GM19328 (cell line): Measurements from ENCODE around the gene PARP8.
"Not testable (repeated sequence)": the region's sequence is repeated elsewhere in the genome, so short reads cannot be mapped to it uniquely, and the experiment has no call there.

Experiments used
- ATAC-seq: cut with Tn5 transposase; IDR thresholded peaks from one replicate; pipeline ENCODE4 v1.9.1; 2021; ENCODE audit warnings: mild to moderate bottlenecking, moderate library complexity; ENCODE audit not compliant: unreplicated experiment

Gene PARP8, protein sequence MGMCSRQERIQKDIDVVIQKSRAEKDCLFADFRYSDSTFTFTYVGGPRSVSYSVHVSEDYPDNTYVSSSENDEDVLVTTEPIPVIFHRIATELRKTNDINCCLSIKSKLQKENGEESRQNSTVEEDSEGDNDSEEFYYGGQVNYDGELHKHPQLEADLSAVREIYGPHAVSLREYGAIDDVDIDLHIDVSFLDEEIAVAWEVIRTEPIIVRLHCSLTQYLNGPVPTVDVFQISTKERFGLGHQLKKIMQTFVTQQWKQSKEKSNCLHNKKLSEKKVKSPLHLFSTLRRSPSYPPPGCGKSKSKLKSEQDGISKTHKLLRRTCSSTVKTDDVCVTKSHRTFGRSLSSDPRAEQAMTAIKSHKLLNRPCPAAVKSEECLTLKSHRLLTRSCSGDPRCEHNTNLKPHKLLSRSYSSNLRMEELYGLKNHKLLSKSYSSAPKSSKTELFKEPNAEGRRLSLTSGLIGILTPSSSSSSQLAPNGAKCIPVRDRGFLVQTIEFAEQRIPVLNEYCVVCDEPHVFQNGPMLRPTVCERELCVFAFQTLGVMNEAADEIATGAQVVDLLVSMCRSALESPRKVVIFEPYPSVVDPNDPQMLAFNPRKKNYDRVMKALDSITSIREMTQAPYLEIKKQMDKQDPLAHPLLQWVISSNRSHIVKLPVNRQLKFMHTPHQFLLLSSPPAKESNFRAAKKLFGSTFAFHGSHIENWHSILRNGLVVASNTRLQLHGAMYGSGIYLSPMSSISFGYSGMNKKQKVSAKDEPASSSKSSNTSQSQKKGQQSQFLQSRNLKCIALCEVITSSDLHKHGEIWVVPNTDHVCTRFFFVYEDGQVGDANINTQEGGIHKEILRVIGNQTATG

DNA sequence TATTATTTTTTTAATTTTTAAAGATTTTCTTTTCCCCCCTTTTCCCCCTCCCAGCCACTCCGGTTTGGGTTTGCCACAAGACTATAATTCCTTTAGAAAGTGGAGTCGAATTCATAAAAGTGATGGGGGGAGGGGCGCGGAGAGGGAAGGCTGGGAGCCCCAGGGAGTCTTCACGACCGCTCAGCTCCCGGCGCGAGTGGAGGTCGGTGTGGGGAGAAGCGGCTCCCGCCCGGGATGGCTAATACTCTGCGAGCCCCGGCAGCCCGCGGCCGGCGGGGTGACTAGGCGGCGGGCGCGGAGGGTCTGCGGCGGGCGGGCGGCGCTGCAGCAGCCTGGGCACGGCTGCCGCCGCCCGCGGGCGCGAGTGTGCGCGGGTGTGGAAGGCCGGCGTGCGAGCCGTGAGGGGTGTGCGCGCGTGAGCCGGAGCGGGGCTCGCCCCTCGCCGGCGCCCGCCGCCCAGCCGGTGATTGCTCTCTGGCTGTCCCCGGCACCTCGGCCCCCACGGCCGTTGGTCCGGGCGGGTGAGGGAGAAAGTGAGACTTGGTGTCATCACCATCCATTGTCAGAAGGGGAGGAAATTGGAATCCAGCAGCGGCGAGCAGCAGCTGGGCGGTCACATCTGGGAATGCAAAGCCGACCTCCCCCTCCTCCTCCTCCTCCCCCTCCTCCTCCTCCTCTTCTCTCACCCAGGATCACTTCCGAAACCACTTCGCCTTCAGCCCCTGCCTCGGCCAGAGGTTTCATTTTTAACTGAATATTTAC is at the start of gene PARP8:
Gene PARP8 (plus strand): TSS at position 377 of the 762 bp plus-strand sequence. CDS start 459 bp downstream, outside the sequence.
- ATAC-seq = peak; percentile 42

DNA sequence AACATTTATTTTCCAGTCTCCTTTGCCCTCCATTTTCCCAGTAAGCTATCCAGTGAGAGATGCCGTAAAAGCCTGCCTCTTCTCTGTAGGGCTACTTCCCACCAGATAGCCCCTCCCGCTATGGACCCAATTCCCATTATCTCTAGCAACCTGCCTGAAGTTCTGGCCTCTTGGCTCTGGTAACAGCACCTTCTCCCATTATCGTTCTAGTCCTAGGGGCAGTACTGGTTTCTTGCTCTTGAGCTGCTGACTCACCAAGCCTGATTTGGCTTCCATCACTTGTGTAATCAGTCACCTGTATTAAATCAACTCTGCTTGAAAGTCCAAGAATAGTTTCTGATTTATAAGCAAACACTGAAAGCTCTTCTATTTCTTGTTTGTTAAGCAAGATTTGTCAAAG is 42.8 kb upstream of the PARP8 start:
- no peak for ATAC-seq

DNA sequence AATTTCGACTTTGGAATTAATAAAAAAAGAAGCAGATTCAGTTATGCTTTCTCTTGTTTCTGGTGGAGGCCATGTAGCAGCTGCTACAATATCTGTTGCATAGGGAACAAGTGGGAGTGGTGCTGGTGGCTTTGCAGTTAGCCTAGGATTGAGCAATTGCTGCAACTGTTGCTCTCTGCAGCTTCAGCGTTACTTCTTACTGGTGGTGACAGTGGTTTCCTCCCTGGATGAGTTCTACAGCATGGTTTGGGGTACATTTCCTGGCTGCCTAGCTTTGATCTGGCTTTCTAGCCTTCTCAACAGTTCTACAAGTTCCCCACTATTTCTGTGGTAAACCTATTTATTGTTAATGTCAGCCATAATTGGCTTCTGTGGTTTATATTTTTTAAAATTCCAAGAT is 31.6 kb upstream of the PARP8 start:
- ATAC-seq = not testable (repeated sequence)

DNA sequence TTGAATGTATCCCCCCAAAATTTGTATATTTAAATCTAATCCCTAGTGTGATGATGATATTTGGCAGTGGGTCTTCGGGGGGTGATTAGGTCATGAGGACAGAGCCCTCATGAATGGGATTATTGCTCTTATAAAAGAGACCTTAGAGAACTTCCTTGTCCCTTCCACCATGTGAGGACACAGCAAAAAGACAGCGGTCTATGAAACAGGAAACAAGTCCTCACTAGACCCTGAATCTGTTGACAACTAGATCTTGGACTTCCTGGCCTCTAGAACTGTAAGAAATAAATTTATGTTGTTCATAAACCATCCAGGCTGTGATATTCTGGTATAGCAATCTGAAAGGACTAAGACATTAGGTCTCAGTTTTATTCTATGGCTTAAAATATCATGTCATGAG is 28.9 kb upstream of the PARP8 start:
- ATAC-seq = not testable (repeated sequence)

DNA sequence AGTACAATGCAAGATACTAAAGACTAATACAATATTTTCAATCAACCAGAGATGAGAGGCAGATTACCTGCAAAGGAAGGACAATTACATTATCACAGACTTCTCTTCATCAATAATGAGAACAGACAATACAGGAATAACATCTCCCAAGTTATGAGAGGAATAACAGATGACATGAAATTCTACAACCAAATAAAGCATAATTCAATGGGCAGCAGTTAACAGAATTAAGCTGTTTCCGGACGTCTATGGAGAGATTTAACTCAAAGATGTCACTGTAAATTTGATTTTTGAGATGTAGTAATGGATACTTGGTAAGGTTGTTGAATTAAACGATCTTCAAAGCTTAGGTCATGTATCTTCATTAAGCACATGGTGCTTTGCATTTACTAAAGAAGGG is 19.8 kb upstream of the PARP8 start:
- no peak for ATAC-seq

DNA sequence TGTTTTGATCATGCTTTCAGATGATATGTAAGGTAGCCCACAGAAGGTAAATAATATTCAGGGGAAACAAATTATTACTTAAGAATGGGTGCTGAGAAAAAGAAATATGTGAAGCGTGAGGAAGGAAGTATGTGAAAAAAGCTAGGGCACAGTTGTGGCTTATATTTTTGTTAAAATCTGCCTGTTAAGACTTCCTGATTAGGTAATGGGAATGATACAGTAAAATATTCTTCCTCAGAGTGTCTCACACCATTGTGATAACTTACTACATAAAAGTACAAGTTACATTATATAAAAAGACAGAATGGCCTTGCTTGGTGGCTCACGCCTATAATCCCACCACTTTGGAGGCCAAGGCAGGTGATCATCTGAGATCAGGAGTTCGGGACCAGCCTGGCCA is 18.7 kb upstream of the PARP8 start:
- no peak for ATAC-seq

DNA sequence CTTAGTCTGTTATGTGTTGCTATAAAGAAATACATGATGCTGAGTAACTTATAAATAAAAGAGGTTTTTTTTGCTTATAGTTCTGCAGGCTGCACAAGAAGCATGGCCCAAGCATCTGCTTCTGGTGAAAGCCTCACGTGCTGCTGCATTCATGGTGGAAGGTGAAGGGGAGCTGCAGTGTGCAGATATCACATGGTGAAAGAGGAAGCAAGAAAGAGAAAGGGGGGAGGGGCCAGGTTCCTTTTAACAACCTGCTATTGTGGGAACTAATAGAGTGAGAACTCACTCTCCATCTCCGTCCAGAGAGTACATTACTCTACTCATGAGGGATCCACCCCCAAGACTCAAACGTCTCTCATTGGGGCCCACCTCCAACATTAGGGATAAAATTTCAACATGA is 12.5 kb upstream of the PARP8 start:
- ATAC-seq = peak; percentile 99

DNA sequence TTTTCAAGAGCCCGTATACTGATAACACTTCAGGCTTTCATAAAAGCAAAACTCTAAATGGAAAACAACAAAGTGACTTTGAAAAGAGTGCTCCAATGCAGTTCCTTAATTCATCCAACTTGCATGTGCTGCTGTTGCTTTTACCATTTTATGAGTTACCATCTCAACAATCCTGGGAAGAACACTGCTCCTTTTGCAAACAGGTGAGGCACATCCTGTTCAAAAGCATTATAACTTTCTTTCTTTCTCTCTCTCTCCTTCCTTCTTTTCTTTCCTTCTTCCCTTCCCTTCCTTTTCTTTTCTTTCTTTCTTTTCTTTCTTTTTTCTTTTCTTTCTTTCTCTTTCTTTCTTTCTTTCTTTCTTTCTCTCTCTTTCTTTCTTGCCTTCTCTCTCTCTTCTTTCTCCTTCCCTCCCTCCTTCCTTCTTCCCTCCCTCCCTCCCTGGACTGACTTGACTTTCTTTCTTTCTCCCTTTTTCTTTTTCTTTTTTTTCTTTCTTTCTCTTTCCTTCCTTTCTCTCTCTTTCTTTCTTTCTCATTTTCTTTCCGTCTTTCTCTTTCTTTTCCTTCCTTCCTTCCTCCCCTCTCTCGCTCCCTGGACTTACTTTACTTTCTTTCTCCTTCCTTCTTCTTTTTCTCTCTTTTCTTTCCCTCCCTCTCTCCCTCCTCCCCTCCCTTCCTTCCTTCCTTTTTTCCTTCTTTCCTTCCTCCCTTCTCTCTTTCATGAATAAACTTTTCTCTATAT is 11.2 kb upstream of the PARP8 start:
- no peak for ATAC-seq

DNA sequence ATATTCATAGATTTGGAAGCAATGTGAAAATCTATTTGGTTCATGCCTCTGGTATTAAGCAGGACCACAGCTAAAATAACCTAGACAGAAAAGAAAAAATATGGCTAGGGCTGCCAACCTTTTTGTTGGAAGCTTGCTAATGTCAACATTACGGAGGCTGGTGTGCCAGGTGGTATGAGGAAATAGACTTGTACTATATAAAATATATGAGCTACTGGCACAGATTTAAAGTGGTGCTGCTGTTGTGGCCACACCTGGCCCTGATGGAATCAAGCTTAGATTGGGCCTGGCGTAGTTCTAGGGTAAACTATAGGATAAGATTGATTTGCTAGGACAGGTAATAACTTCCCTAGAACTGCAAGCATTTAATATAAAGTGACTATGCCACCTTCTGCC is 10.6 kb upstream of the PARP8 start:
- no peak for ATAC-seq

DNA sequence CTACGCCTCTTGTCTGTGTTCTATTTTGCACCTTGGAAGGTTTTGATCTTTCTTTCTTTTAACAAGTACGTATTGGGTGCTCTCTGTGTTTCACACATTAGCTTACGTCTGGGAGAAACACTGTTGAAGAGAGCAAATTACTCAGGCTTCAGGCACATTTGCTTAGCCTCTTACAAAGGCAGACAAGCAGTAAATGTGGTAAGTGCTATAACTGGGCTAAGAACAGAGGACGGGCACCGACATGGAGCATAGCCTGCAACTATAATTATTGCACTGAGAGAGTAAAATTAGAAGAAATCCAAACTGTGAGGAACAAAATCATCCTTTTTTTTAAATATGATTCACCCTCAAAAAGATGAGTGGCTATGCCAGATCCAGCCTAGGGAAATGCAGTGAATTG is 9.4 kb upstream of the PARP8 start:
- ATAC-seq = no peak

DNA sequence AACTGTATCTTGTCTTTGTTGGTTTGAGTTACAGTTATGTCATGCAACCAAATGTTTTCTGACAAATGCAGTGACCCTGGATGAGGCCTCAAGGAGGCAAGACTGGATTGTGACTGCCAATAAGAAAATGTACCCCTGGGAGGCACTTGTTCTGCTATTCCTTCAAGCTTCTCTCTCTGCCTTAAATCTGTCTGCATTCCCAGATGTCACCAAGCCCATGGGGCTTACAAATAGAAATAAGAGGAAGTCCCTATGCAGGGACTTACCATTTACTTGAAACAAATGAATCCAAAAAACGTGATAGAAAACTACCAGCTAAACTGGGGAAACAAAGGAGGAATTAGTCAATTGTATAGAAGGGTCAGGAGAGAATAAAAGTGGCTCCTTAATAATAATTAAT is 8.2 kb upstream of the PARP8 start:
- no peak for ATAC-seq

DNA sequence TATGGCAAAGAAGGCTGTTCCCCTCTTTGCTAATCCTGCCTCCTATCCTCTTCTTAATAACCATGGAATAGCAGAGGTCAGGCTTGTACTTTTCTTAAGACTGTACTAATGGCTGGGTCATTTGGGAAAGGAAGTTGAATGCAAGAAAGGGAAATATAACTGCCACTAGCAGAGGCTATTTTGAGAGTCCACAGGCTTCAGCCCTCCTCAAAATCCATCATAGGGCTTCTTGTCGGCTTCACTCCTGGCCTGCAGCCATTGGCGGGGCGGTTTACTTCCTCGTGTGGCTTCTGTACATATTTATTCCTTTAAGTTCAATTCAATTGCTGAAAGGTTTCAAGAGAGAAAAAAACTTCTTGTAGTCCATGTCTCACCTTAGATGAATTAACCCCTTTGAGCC is 2.8 kb upstream of the PARP8 start:
- ATAC-seq = no peak

DNA sequence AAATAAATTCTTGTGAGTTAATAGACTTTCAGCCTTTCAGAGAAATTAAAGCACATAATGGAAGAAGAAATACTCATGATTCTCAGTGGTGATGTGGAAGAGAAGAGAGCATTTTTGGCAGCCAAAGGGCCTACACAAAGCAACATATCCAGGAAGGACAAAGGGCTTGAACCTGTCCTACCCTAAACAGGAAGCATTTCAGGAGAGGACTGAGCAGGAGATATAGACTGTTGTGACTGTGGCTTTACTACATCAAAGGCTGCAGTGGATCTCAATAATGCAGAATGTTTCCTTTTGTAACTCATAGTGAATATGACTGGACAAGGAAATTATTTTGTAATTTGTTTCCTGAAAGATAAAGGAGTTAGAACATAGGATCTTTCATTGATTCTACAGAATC is 1.3 kb upstream of the PARP8 start:
- no peak for ATAC-seq

DNA sequence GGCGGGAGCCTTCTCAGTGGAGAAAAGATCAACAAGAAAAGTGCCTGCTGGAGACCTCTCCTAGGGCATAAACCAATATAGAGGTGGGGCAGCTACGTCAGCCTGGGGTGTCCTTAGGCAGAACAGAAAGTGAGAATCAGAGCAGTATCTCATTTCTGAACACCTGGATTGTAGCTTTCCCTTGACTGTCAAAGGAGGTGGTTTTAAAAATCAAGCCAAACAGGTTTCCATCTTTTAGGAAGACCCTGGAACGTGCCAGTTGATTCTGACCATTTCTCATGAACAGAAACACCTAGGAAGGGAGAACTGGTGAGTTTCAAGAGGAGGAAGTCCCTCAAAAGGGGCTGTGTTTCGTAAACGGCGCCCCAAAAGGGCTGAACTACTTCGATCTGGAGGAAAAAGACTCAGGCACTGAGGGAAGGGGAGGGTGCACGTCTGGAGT is 655 bp upstream of the PARP8 start:
- not testable (repeated sequence) for ATAC-seq

DNA sequence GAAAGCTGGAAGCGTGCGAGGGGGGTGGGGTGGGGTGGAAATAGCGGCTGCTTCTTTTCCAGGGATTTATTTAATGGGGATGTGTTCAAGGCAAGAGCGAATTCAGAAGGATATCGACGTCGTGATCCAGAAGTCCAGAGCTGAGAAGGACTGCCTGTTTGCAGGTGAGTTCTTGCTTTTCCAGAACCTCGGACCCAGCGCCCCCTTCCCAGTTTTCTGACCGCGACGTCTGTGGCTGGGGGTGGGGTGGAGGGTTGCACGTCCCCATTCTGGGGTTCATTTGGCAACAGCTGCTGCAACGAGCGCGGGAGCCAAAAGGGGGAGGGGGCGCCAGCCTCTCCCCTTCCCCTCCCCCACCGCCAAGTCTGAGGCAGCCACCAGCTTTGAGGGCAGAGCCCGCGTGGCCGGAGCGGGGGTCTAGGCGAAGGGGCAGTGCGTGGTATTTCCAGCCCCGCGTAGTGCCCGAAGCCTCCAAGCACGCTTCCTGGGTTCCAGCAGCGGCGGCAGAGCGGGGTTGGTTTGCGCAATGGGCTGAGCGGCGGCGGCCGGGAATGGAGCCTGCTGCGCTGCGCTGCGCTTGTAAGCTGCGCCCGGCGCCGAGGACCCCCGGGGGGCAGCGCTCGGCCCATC is 701 bp downstream of the PARP8 start:
- ATAC-seq = peak; percentile 35

DNA sequence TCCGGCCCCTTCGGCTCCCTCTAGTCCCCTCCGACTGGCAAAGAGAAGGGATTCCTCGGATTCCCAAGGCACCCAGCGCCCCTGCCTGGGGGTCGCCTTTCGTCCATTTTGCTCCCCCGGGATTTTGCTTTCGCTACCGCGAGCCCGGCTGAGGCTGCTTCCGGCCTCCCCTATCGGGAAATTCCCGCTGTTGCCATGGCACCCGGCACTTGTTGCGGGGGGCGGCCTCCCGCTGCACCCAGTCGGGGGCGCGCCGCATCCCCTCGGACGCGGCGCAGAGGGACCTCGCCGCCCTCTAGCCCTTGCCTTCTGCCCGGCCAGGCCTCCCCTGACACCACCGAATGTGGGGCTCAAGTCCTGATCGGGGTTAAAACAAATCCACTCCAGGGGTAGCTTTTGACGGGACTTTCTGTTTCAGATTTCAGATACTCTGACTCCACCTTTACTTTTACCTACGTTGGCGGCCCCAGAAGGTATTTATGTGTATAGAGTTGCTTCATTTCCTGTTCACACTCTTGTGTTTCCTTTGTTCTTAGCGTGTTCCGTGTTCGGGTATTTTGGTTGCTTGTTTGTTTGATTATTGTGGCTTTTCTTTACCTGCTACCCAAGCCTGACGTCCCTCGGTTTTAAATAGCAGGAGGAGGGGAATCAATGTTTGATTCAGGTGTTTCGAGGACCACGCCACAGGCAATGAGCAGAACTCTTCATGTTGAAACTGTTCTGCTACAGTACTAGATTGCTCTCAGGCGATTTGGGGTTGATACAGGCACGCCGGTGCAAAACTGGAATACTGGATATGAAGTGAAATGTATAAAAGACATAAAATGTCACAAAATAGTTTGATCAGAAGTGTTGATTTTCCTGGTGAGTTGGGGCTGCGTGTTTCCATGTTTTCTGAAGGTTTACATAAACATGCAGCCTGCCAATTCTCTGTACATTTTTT is 1.5 kb downstream of the PARP8 start:
- ATAC-seq = peak; percentile 70

DNA sequence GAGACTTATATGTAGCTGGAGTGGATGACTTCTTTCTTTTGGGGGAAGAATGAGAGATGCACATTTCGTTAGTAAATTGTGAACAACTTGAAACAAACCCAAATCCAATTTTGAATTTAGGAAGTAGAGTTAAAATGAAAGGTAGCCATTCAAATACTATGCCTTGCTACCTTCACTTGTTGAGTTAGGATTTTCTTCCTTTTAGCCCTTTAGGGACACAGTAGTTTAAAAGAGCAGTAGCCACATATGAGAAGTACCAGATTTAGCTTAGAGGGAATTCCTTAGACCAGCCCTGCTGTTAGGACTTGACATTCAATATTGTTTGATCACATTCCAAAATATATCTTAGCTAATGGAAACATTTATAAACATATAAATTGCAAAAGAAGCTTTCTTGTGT is 2.2 kb downstream of the PARP8 start:
- not testable (repeated sequence) for ATAC-seq

DNA sequence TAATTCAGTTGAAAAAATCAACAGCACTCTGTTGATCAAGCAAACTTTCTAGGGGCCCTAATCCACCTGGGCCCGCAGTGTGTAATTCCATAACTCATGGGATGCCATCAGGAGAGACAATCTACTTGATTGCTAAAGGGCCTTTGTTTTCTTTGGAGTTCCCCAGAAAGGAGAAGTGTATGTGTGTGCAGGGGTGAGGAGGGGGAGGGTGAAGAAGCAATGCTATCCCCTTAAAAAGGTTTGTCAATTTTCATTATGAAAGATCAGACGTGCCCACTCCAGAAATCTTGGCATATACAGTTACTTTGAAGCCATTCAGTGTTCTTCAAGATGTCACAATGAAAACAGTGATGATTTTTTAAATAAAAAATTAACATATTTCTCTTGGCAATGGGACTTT is 6.2 kb downstream of the PARP8 start:
- ATAC-seq = no peak

DNA sequence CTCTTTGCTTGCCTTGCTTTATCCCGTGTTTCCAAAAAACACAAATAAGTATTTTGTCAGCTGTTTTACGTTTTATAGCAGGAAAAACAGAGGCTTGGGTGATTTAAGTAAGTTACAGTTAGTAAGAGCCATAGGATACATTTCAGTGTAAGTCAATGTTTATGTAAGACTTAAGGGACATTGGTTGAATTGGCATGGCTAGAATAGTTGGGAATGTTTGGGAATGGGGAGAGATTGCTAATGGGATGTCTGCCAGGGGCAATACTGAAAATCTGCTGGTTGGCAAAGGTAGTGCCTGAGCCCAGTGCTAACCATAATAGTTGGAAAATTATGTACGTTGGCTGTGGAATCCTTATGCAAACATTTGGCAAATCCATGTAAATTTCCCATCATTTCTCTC is 7.0 kb downstream of the PARP8 start:
- not testable (repeated sequence) for ATAC-seq
